Progenitor cell of endocrine pancreas (in vitro differentiated cells): ENCODE results near the gene SEPTIN8. TPM values are rescaled to one million over a fixed set of nuclear protein-coding genes. Genes with fewer than 3 reads are reported as not detected.

Experiments used
- DNase-seq: peaks from one replicate; pipeline ENCODE4 v3.0.0; 2021; ENCODE audit warnings: low spot score; ENCODE audit not compliant: unreplicated experiment
- H3K27ac Mint-ChIP-seq: 2 replicates; pipeline ENCODE4 v1.8.0; 2021; ENCODE audit warnings: mild to moderate bottlenecking, moderate library complexity, mixed read lengths
- H3K27me3 Mint-ChIP-seq: 2 replicates; pipeline ENCODE4 v1.8.0; 2021; ENCODE audit warnings: mixed read lengths
- H3K36me3 Mint-ChIP-seq: 2 replicates; pipeline ENCODE4 v1.8.0; 2022; ENCODE audit warnings: mixed read lengths; ENCODE audit not compliant: insufficient read depth
- H3K4me1 Mint-ChIP-seq: 2 replicates; pipeline ENCODE4 v1.8.0; 2021; ENCODE audit warnings: low read depth, mixed read lengths
- H3K4me3 Mint-ChIP-seq: 2 replicates; pipeline ENCODE4 v1.8.0; 2021; ENCODE audit warnings: low read depth, mild to moderate bottlenecking, moderate library complexity, mixed read lengths
- H3K9me3 Mint-ChIP-seq: 2 replicates; pipeline ENCODE4 v1.8.0; 2021; ENCODE audit warnings: low read depth, mixed read lengths
- CTCF ChIP-seq: fragments of 200-600 bp; sonication (generic); IDR thresholded peaks from one replicate; pipeline ENCODE4 v1.5.0; 2021; ENCODE audit warnings: antibody characterized with exemption, mild to moderate bottlenecking; ENCODE audit not compliant: unreplicated experiment
- total RNA-seq: library from RNA; stranded (reverse); gene quantifications from 2 replicates; pipeline ENCODE4 v1.2.1, GENCODE V29; 2021

Gene SEPTIN8
- total RNA-seq, 1 donor from 2014 or later = 67.2 TPM

- H3K4me1 Mint-ChIP-seq = peaks cover 1% of the 10 kb centered on the region
- no peaks in the 10 kb centered on the region for H3K9me3 Mint-ChIP-seq
- no peaks in the 10 kb centered on the region for H3K36me3 Mint-ChIP-seq
- H3K27ac Mint-ChIP-seq = no peak overlapping the region
- DNase-seq = no peak
- TF ChIP-seq CTCF = no peak
- peak overlapping the region; percentile 61 for H3K4me3 Mint-ChIP-seq
- H3K27me3 Mint-ChIP-seq = peaks cover 65% of the 10 kb centered on the region
Observed at GRCh38 chr5:132815454-132815853, 38.4 kb upstream of the SEPTIN8 start.

- no peak overlapping the region for H3K27ac Mint-ChIP-seq
- H3K4me3 Mint-ChIP-seq = peak overlapping the region; percentile 61
- H3K36me3 Mint-ChIP-seq = no peaks in the 10 kb centered on the region
- peaks cover 1% of the 10 kb centered on the region for H3K4me1 Mint-ChIP-seq
- peaks cover 63% of the 10 kb centered on the region for H3K27me3 Mint-ChIP-seq
- no peak for TF ChIP-seq CTCF
- H3K9me3 Mint-ChIP-seq = no peaks in the 10 kb centered on the region
- no peak for DNase-seq
Observed at GRCh38 chr5:132814503-132815294, 37.7 kb upstream of the SEPTIN8 start.

GRCh38 chr5:132813599-132814502 is 36.8 kb upstream of the SEPTIN8 start:
- Mint-ChIP-seq H3K27ac (no peak overlapping the region), H3K9me3 (no peaks in the 10 kb centered on the region), H3K36me3 (no peaks in the 10 kb centered on the region), H3K27me3 (peaks cover 58% of the 10 kb centered on the region), H3K4me3 (no peak overlapping the region), H3K4me1 (peaks cover 1% of the 10 kb centered on the region)
- peak; percentile 13 for TF ChIP-seq CTCF
- peak; percentile 39 for DNase-seq

- peak within 1 kb of the TSS; percentile 73 for H3K4me3 Mint-ChIP-seq
- H3K4me1 Mint-ChIP-seq = peaks cover 5% of the 10 kb centered on the region
- H3K27ac Mint-ChIP-seq = peak within 1 kb of the TSS; percentile 16
- no peaks in the 10 kb centered on the region for H3K9me3 Mint-ChIP-seq
- H3K27me3 Mint-ChIP-seq = peaks cover 53% of the 10 kb centered on the region
- H3K36me3 Mint-ChIP-seq = no peaks in the 10 kb centered on the region
- no peak for TF ChIP-seq CTCF
- DNase-seq = no peak
Observed at GRCh38 chr5:132812781-132813598, 36.0 kb upstream of the SEPTIN8 start, which contains the start of gene SOWAHA. Gene SOWAHA (plus strand): TSS chr5:132813302. CDS start chr5:132813622, 320 bp downstream.
